Measurements from ENCODE around the gene GEMIN8. TPM values are rescaled to one million over a fixed set of nuclear protein-coding genes. Genes with fewer than 3 reads are reported as not detected.

GEMIN8 gene
- total and polyA plus RNA-seq, 2 of the 8 experiments (the other 6 are each of a cell fraction or from before 2014, with no cell fraction given) = 18.2 to 31.4 TPM

DNA sequence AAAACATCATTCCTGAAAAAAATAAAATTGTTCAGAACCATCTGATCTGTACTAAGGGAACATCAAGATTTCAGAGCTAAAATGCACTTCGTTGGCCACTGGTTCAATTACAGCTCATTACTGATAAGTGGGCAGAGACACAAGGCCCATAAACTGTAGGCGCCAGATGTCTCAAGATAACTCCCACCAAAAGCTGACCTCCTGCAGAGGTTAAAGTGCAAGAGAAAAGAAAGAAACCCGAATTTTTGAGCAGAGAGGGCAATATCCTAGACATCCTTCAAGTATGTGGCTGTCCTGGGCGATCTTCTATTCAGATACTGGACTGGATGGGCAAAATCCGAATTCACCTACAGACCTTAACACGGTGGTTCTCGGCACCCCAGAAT is 660 bp downstream of the GEMIN8 start (continued):
- TF ChIP-seq JUND (IDR thresholded peaks at IDR 0.05; ENCODE audit: low read length) (no peak), SIX5 (IDR thresholded peaks at IDR 0.05; ENCODE audit: low read depth, low read length) (no peak), CBX5 (IDR thresholded peaks at IDR 0.05; ENCODE audit: low read depth, low read length) (no peak), EZH2 (IDR thresholded peaks at IDR 0.05; ENCODE audit: low read depth, low read length, severe bottlenecking) (no peak)
- TF ChIP-seq, protein P1, sequence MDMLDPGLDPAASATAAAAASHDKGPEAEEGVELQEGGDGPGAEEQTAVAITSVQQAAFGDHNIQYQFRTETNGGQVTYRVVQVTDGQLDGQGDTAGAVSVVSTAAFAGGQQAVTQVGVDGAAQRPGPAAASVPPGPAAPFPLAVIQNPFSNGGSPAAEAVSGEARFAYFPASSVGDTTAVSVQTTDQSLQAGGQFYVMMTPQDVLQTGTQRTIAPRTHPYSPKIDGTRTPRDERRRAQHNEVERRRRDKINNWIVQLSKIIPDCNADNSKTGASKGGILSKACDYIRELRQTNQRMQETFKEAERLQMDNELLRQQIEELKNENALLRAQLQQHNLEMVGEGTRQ (IDR thresholded peaks at IDR 0.05; ENCODE audit: low read length) = no peak
- TF ChIP-seq, protein P2, sequence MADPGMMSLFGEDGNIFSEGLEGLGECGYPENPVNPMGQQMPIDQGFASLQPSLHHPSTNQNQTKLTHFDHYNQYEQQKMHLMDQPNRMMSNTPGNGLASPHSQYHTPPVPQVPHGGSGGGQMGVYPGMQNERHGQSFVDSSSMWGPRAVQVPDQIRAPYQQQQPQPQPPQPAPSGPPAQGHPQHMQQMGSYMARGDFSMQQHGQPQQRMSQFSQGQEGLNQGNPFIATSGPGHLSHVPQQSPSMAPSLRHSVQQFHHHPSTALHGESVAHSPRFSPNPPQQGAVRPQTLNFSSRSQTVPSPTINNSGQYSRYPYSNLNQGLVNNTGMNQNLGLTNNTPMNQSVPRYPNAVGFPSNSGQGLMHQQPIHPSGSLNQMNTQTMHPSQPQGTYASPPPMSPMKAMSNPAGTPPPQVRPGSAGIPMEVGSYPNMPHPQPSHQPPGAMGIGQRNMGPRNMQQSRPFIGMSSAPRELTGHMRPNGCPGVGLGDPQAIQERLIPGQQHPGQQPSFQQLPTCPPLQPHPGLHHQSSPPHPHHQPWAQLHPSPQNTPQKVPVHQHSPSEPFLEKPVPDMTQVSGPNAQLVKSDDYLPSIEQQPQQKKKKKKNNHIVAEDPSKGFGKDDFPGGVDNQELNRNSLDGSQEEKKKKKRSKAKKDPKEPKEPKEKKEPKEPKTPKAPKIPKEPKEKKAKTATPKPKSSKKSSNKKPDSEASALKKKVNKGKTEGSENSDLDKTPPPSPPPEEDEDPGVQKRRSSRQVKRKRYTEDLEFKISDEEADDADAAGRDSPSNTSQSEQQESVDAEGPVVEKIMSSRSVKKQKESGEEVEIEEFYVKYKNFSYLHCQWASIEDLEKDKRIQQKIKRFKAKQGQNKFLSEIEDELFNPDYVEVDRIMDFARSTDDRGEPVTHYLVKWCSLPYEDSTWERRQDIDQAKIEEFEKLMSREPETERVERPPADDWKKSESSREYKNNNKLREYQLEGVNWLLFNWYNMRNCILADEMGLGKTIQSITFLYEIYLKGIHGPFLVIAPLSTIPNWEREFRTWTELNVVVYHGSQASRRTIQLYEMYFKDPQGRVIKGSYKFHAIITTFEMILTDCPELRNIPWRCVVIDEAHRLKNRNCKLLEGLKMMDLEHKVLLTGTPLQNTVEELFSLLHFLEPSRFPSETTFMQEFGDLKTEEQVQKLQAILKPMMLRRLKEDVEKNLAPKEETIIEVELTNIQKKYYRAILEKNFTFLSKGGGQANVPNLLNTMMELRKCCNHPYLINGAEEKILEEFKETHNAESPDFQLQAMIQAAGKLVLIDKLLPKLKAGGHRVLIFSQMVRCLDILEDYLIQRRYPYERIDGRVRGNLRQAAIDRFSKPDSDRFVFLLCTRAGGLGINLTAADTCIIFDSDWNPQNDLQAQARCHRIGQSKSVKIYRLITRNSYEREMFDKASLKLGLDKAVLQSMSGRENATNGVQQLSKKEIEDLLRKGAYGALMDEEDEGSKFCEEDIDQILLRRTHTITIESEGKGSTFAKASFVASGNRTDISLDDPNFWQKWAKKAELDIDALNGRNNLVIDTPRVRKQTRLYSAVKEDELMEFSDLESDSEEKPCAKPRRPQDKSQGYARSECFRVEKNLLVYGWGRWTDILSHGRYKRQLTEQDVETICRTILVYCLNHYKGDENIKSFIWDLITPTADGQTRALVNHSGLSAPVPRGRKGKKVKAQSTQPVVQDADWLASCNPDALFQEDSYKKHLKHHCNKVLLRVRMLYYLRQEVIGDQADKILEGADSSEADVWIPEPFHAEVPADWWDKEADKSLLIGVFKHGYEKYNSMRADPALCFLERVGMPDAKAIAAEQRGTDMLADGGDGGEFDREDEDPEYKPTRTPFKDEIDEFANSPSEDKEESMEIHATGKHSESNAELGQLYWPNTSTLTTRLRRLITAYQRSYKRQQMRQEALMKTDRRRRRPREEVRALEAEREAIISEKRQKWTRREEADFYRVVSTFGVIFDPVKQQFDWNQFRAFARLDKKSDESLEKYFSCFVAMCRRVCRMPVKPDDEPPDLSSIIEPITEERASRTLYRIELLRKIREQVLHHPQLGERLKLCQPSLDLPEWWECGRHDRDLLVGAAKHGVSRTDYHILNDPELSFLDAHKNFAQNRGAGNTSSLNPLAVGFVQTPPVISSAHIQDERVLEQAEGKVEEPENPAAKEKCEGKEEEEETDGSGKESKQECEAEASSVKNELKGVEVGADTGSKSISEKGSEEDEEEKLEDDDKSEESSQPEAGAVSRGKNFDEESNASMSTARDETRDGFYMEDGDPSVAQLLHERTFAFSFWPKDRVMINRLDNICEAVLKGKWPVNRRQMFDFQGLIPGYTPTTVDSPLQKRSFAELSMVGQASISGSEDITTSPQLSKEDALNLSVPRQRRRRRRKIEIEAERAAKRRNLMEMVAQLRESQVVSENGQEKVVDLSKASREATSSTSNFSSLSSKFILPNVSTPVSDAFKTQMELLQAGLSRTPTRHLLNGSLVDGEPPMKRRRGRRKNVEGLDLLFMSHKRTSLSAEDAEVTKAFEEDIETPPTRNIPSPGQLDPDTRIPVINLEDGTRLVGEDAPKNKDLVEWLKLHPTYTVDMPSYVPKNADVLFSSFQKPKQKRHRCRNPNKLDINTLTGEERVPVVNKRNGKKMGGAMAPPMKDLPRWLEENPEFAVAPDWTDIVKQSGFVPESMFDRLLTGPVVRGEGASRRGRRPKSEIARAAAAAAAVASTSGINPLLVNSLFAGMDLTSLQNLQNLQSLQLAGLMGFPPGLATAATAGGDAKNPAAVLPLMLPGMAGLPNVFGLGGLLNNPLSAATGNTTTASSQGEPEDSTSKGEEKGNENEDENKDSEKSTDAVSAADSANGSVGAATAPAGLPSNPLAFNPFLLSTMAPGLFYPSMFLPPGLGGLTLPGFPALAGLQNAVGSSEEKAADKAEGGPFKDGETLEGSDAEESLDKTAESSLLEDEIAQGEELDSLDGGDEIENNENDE (IDR thresholded peaks at IDR 0.05; ENCODE audit: insufficient replicate concordance, low read length) = no peak

Measured in H1 (cell line).